ENCODE measurements around the gene LRRN2. TPM values are rescaled to one million over a fixed set of nuclear protein-coding genes. Genes with fewer than 3 reads are reported as not detected.

LRRN2 gene
- total RNA-seq, 2 experiments from 2014 or later, result 0.15 TPM; not detected in 1

DNA sequence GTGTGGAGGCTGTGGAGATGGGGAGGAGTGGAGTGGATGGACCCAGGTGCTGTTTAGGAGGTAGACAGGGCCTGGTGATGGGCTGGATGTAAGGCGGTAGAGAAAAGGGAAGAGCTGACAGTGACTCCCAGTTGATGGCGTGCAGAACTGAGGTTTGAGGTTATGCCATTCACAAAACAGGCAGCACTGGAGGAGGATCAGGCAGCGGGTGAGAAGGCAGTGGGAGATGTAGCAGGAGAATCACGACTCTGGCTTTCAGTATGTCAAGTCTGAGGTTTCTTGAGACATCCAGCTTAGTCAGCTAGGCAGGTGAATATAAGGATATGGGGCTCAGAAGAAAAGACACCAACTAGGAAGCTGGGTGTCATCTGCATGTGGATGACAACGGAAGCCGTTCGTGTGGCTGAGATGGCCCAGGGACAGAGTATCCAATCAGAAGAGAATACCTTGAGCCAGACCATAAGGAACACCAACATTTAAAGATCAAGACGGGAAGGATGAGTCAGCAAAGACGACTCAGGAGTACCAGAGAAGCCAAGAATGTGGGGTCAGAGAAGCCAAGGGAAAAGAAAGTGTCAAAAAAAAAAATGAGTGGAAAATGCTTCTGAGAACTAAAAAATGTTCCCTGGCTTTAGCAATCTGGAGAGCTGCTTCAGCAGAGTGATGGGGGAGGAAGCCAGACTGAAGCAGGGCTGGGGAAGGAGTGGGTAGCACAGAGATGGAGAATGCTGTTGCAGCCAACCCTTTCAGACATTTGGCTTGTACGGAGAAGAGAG lies 15.2 kb downstream of the LRRN2 start:
- ChIA-PET POLR2A (no interaction called here), CTCF (no interaction called here)

GRCh38 chr1:204669579-204669978 lies 16.0 kb downstream of the LRRN2 start:
- ChIA-PET CTCF (no interaction called here), POLR2A (no interaction called here)

- ChIA-PET POLR2A (no interaction called here), CTCF (interaction anchor here (1.2 kb wide), 1 partner anchor 83 kb away, joined by 5 read pairs; no protein-coding TSS in a partner anchor)
Observed at GRCh38 chr1:204664384-204664651, 21.2 kb downstream of the LRRN2 start.

GRCh38 chr1:204663644-204664383 lies 21.7 kb downstream of the LRRN2 start:
- CTCF ChIA-PET, result interaction anchor here (1.2 kb wide), 1 partner anchor 83 kb away, joined by 5 read pairs; no protein-coding TSS in a partner anchor
- POLR2A ChIA-PET, result no interaction called here

- CTCF ChIA-PET, result no interaction called here
Observed at GRCh38 chr1:204662530-204662929, 23.0 kb downstream of the LRRN2 start.

GRCh38 chr1:204660509-204660908 lies 25.0 kb downstream of the LRRN2 start:
- CTCF ChIA-PET, result no interaction called here
- POLR2A ChIA-PET, result no interaction called here

More at GRCh38 chr1:204662530-204662929, 23.0 kb downstream of the LRRN2 start:
- POLR2A ChIA-PET, result no interaction called here

DNA sequence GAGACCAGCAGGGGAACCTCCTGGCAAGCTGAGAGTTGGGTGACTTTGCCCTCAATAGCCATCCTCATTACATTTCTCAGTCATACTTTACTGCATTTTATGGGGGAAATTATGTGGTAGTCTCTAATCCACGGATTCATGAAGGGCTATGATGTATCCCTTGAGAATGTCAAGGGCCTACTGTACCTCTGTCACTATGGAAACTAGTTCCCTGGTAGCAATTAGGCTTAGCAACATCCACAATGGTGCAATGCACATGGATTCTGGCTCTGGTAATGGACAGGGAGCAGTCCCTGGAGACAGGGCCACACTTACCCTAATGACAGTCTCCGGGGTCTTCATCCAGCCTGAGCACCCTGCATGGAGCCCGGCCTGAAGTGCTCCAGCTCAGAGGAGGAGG lies 26.5 kb downstream of the LRRN2 start:
- POLR2A ChIA-PET, result no interaction called here
- CTCF ChIA-PET, result no interaction called here

DNA sequence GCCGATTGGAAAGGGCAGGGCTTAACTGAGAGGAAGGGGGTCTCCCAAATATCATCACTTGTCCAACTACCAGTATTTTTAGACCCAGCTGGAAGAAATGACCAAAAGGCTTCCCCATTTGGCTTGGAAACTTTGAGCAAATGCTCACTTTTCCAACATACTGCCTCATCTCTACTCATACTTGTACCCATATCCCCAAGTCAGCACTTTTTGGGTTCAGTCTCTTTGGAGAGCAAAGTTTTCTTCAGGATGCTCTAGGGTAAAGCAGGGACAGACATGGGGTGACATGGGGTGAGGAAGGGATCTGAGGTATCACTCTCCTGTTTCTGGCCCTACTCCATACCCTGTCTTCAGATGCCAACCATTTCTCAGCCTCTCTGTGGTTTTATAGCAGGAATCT lies 27.2 kb downstream of the LRRN2 start:
- CTCF ChIA-PET, result no interaction called here
- POLR2A ChIA-PET, result no interaction called here

GRCh38 chr1:204653590-204654340 lies 31.8 kb downstream of the LRRN2 start:
- POLR2A ChIA-PET, result no interaction called here

GRCh38 chr1:204652497-204652896 lies 33.0 kb downstream of the LRRN2 start:
- CTCF ChIA-PET, result no interaction called here
- POLR2A ChIA-PET, result interaction anchor here (0.5 kb wide), 1 partner anchor 158 kb away, joined by 8 read pairs; no protein-coding TSS in a partner anchor

More at GRCh38 chr1:204653590-204654340, 31.8 kb downstream of the LRRN2 start:
- CTCF ChIA-PET, result no interaction called here

- ChIA-PET CTCF (interaction anchor here (1.2 kb wide), 1 partner anchor 155 kb away, joined by 4 read pairs; no protein-coding TSS in a partner anchor), POLR2A (no interaction called here)
Observed at GRCh38 chr1:204651843-204652421, 33.6 kb downstream of the LRRN2 start.

DNA sequence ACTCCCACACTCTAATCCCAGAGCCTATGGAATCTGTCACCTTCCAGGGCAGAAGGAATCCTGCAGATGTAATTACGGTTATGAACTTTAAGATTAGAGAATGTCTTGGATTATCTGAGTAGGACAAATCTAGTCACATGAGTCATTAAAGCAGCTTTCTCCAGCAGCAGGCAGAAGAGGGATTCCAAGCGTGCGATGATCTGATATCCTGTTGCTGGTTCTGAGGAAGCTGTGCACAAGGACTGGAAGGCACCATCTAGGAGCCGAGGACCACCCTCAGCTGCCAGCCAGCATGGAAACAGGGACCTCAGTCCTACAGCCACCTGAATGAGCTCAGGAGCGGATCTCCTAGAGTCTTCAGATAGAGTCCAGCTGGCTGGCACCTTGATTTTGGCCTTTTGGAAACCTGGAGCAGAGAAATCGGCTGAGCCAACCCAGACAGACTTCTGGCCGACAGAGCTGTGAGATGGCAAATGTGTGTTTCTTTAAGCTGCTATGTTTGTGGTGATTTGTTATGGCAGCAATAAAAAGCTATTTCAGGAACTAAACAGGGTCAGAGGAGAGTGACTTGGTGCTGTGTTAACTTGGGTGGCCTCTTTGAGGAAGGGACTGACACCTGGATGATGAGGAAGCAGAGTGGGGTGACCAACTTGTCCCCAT lies 34.5 kb downstream of the LRRN2 start:
- ChIA-PET POLR2A (no interaction called here), CTCF (interaction anchor here (1.2 kb wide), 1 partner anchor 156 kb away, joined by 4 read pairs; no protein-coding TSS in a partner anchor)

DNA sequence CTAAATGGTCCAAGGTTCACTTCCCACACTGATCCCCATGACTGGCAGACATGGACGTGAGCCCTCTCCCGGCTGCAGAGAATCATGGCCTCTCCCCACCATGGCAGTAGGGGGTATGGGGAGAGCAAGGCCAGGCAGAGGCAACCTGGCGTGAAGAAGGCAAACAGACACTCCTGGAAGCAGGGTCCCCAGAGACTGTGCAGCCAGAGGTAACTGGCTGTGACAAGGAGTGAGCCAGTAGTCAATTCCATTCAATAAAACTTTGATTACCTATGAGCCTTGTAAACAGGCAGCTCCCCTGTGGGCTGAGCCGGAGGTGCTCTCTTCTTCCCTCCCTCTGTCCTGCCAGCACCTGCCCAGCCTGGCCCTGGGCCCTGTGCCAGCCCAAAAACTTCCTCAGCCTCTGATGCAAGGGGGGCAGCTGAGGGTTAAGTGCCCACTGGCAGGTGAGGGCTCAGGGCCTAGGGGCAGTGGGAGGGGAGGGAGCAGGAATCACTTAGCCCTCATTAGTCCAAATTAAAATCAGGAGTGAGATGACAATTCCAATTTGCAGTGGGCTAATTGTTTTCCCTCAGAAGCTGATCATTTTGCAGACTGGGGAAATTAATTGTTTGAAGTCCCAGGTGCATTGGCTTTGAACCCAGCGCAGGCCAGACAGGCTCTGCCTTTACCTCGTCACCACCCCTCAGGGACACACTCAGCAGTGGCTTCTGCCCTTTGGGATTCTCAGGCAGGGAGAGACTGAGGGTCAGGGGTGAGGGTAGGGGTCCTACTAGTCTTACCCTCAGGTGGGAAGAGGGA lies 35.6 kb downstream of the LRRN2 start:
- POLR2A ChIA-PET, result no interaction called here
- CTCF ChIA-PET, result no interaction called here

- CTCF ChIA-PET, result interaction anchor here (0.5 kb wide), 1 partner anchor 362 kb away, joined by 4 read pairs; no protein-coding TSS in a partner anchor
- POLR2A ChIA-PET, result no interaction called here
Observed at GRCh38 chr1:204648576-204648975, 37.0 kb downstream of the LRRN2 start.

DNA sequence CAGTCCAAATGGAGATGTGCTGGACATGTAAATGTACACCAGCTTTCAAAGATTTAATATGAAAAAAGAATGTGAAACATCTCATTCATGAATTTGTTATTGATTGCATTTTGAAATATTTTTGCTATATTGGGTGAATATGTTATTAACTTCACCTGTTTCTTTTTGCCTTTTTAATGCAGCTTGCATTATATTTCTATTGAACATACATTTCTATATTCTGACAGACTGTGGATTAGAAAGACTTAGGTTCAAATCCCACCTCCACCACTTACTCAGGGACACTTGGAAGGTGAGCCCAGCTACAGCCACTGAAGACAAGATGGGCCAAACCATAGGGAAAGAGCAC lies 37.8 kb downstream of the LRRN2 start:
- ChIA-PET POLR2A (no interaction called here), CTCF (no interaction called here)

- POLR2A ChIA-PET, result no interaction called here
Observed at GRCh38 chr1:204647114-204647804, 38.3 kb downstream of the LRRN2 start.

DNA sequence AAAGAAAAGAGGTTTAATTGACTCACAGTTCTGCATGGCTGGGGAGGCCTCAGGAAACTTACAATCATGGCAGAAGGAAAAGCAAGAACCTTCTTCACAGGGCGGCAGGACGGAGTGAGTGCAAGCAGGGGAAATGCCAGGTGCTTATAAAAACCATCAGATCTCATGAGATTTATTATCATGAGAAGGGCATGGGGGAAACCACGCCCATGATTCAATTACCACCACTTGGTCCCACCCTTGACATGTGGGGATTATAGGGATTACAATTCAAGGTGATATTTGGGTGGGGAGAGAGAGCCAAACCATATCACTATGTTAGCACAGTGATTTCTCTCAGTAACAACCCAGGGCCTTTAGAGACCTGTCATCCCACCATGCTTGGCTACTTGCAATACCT lies 39.9 kb downstream of the LRRN2 start:
- CTCF ChIA-PET, result no interaction called here

More at GRCh38 chr1:204647114-204647804, 38.3 kb downstream of the LRRN2 start:
- CTCF ChIA-PET, result interaction anchor here (0.7 kb wide), 1 partner anchor 20 kb away, joined by 3 read pairs; no protein-coding TSS in a partner anchor

GRCh38 chr1:204645251-204645650 lies 40.3 kb downstream of the LRRN2 start:
- POLR2A ChIA-PET, result no interaction called here

More for the DNA sequence above, 39.9 kb downstream of the LRRN2 start:
- POLR2A ChIA-PET, result no interaction called here

More at GRCh38 chr1:204645251-204645650, 40.3 kb downstream of the LRRN2 start:
- CTCF ChIA-PET, result no interaction called here

Data from activated CD8-positive, alpha-beta memory T cell treated with anti-CD3 and anti-CD28 coated beads for 36 hours (primary cell).